Colonic mucosa (tissue), 4 donors: ENCODE measurements around the gene HTRA3. TPM values are rescaled to one million over a fixed set of nuclear protein-coding genes. Genes with fewer than 3 reads are reported as not detected.

Source experiments
- DNase-seq: peaks from one replicate; pipeline ENCODE4 v3.0.0-alpha.2; 2020
- H3K27ac ChIP-seq: fragments of 200-600 bp; one replicate; pipeline ENCODE4 v1.8.0; 2021
- H3K27me3 ChIP-seq: fragments of 200-600 bp; one replicate; pipeline ENCODE4 v1.8.0; 2021
- H3K36me3 ChIP-seq: fragments of 200-600 bp; one replicate; pipeline ENCODE4 v1.8.0; 2021
- H3K4me1 ChIP-seq: fragments of 200-600 bp; one replicate; pipeline ENCODE4 v1.8.0; 2021; ENCODE audit warnings: mild to moderate bottlenecking
- H3K4me3 ChIP-seq: fragments of 200-600 bp; one replicate; pipeline ENCODE4 v1.8.0; 2021
- H3K9ac ChIP-seq, 2 donors: one replicate each; pipeline ENCODE4 v1.7.0; 2013; ENCODE audit warnings: control low read depth in 2 of 2, low read depth in 2 of 2, low read length in 2 of 2
- H3K9me3 ChIP-seq: fragments of 200-600 bp; one replicate; pipeline ENCODE4 v1.8.0; 2021
- intact Hi-C: fragments of 100-400 bp; cut with DNase I; formaldehyde crosslinking; loops from one replicate; pipeline ENCODE4 v1.14.1; 2022
- total RNA-seq, 2 donors: library from RNA; stranded (reverse); fragmentation: NEBNext Ultra II Directional in 1 of 2; extraction: Animal tissue kit (Norgen Biotek cat#: 25700) in 1 of 2; gene quantifications; one replicate each; pipeline ENCODE4 v1.2.1, GENCODE V29; 2021
- TF ChIP-seq, protein P1 (sequence below): fragments of 200-600 bp; IDR thresholded peaks from one replicate; pipeline ENCODE4 v1.8.0; 2022; ENCODE audit warnings: antibody characterized with exemption, mild to moderate bottlenecking
- donor health status: healthy.
- donor health status: DM: no; HTN: no; CAD: no.
- donor health status: DM: no; HTN: no; CAD: no.

HTRA3 gene
- total RNA-seq, 2 donors from 2014 or later, result 1.3 to 5.0 TPM

DNA sequence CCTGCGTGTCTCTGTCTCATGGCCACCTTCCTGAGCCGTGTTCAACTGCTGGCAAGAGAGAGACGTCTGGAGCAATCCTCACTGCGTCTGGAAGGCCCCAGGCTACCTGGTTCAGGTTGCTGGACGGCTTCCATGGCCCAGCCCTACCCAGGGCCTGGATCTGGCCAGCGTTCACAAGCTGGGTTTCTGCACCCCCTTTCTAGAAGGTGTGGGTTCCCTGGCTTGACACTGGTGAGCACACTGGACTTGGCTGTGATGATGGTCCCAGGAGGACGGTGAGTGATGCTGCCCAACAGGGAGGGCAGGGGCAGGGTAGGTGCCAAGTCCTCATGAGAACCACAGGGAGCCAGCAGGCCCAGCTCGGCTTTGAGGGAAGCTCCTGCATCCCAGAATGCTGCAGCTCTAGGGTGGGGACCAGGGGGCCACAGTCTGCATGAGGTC is 63.4 kb downstream of the HTRA3 start:
- TF ChIP-seq, protein P1, sequence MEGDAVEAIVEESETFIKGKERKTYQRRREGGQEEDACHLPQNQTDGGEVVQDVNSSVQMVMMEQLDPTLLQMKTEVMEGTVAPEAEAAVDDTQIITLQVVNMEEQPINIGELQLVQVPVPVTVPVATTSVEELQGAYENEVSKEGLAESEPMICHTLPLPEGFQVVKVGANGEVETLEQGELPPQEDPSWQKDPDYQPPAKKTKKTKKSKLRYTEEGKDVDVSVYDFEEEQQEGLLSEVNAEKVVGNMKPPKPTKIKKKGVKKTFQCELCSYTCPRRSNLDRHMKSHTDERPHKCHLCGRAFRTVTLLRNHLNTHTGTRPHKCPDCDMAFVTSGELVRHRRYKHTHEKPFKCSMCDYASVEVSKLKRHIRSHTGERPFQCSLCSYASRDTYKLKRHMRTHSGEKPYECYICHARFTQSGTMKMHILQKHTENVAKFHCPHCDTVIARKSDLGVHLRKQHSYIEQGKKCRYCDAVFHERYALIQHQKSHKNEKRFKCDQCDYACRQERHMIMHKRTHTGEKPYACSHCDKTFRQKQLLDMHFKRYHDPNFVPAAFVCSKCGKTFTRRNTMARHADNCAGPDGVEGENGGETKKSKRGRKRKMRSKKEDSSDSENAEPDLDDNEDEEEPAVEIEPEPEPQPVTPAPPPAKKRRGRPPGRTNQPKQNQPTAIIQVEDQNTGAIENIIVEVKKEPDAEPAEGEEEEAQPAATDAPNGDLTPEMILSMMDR, result no peak
- Histone ChIP-seq H3K36me3 (no peaks in the 10 kb centered on the region), H3K4me3 (no peak overlapping the region), H3K27me3 (no peaks in the 10 kb centered on the region), H3K4me1 (no peaks in the 10 kb centered on the region), H3K27ac (no peak overlapping the region), H3K9ac (no peak overlapping the region), H3K9me3 (no peaks in the 10 kb centered on the region)
- DNase-seq, result no peak
- intact Hi-C loops, result no loop called here

DNA sequence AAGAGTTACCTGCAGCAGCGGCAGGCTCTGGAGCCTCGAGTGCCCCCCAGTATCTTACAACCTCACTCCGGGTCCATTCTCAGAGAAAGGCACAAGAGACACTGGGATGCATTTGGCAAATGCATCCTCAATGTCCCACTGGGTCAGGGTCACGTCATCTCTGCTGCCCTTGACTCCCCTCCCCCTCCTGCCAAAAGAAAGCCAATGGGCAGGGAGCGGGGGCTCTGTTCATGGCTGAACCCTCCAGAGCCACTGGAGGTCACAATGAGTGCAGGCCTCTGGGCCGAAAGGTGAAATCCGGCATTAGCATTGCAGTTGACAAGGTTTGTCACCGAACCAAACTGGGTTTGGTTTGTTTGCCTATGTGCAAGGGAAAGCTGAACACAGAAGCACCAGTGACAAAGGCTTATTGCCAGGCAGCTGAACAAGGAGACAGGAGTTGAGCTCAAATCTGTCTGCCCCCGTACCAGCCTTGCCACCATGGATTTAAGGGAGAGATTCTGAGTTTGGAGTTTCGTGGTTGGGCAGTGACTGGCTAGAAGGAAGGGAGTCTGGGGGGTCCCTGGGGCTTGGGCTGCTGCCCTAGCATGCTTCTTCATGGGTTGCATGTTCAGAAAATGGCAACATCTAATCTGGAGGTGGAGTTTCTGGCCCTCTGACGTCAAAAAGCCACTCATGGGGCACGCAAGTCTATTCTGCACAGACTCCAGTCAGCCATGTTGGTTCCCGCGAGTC is 64.3 kb downstream of the HTRA3 start:
- TF ChIP-seq, protein P1, result no peak
- no peaks in the 10 kb centered on the region for H3K4me1 ChIP-seq
- no peak for DNase-seq
- no peaks in the 10 kb centered on the region for H3K9me3 ChIP-seq
- no peaks in the 10 kb centered on the region for H3K27me3 ChIP-seq
- H3K9ac ChIP-seq, result no peak overlapping the region
- no peak overlapping the region for H3K27ac ChIP-seq
- intact Hi-C loops, result no loop called here
- H3K4me3 ChIP-seq, result no peak overlapping the region
- no peaks in the 10 kb centered on the region for H3K36me3 ChIP-seq

DNA sequence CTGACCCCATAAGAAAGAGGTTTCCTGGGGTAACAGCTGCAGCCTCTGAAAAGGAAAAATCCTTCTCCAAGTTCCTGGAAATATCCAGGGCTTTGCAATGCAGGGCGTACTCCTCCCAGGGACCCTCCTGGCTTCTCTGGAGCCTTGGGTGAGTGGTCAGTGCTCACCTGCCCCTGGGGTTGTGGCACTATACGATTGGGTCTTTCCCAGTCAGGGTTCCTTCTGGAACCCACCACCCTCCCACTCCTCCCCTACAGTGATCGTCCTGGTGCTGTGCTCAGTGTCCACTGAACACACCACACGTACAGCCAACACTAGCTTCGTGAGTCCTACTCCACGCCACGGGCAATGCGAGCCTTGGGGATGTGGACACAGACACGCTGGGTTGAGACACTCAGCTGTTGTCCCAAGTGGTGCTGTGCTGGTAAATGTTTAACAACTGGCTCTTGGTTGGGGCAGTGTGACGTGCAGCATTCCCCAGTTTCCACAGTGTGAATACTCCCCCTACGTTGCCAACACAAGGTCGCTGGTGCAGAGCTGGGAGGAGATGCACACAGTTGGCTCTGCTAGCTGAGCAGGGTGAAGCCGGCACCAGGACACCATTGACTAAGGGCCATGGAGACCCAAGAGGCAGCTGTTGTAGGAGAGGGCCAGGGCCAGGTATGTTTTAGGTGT is 65.4 kb downstream of the HTRA3 start:
- TF ChIP-seq, protein P1, result no peak
- Histone ChIP-seq H3K27ac (no peak overlapping the region), H3K27me3 (no peaks in the 10 kb centered on the region), H3K9me3 (no peaks in the 10 kb centered on the region), H3K4me3 (no peak overlapping the region), H3K9ac (no peak overlapping the region), H3K36me3 (no peaks in the 10 kb centered on the region), H3K4me1 (no peaks in the 10 kb centered on the region)
- intact Hi-C loops, result no loop called here
- DNase-seq, result no peak

DNA sequence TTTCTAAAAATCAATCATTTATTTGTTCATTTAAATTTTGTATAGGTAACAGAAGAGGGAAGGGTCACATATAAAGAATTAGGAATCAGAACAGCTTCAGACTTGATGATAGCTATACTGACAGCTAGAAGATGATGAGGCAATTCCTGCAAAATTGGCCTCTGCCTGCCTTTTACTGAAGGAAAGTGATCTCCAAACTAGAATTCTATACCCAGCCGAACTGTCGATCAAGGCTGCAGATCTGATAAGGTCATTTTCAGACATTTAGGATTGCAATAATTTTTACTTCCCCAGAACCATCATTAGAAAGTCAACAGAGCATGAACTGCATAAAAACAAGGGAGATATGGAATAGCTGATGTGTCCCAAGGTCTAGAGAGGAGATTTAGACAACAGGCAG is 66.3 kb downstream of the HTRA3 start:
- Histone ChIP-seq H3K27ac (no peak overlapping the region), H3K36me3 (no peaks in the 10 kb centered on the region), H3K4me3 (no peak overlapping the region), H3K4me1 (no peaks in the 10 kb centered on the region), H3K27me3 (no peaks in the 10 kb centered on the region), H3K9ac (no peak overlapping the region), H3K9me3 (no peaks in the 10 kb centered on the region)
- intact Hi-C loops, result no loop called here
- TF ChIP-seq, protein P1, result no peak
- DNase-seq, result no peak

DNA sequence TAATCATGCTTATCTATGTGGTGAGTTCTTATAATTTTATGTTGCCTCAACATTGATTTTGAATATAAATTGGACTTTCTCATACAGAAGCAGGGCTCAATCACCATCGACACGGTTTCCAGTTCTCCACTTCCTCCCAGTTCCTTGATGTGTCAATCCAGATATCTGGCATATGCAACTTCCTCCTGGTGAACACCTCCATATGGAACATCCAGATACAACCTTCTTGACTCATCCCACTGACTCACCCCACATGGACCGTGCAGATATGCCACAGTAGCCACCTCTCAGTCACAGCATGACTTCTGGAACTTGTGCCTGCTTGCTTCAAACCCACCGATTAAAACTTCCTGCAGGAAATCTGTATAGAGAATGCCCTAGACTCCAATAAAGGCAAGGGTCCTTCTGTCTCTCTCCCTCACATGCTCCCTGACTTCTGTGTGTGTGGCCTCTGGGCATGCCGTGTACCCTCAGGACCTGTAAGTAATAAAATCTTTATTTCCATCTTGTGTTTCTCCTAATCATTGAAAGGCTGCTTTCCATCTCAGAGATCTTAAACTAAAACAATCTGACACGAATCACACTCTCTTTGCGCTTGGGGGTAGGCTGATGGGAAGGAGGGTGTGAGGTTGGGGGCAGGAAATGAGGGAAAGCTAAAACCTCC is 67.0 kb downstream of the HTRA3 start:
- no peaks in the 10 kb centered on the region for H3K27me3 ChIP-seq
- H3K36me3 ChIP-seq, result no peaks in the 10 kb centered on the region
- intact Hi-C loops, result no loop called here
- H3K9ac ChIP-seq, result no peak overlapping the region
- H3K4me1 ChIP-seq, result no peaks in the 10 kb centered on the region
- TF ChIP-seq, protein P1, result no peak
- no peak for DNase-seq
- H3K9me3 ChIP-seq, result no peaks in the 10 kb centered on the region
- no peak overlapping the region for H3K4me3 ChIP-seq
- H3K27ac ChIP-seq, result no peak overlapping the region
